ENCODE data around the gene TMEM80. TPM values are rescaled to one million over a fixed set of nuclear protein-coding genes. Genes with fewer than 3 reads are reported as not detected.

Gene TMEM80
- total and polyA plus RNA-seq, 10 of the 15 experiments (the other 5 are each of a cell fraction or from before 2014, with no cell fraction given) = 6.7 to 30.9 (median 20.7) TPM

- FAIRE-seq (no peak), DNase-seq (ENCODE audit: low read depth, low spot score) (no peak), ATAC-seq (peak; percentile 15; the same call in 1 of the 3 replicates)
- Histone ChIP-seq H4K20me1 (ENCODE audit: control insufficient read depth, insufficient read depth) (no peaks in the 10 kb centered on the region), H3K27ac (ENCODE audit: control insufficient read depth, insufficient read depth) (no peak overlapping the region), H3K4me3 (no peak overlapping the region), H3K9ac (ENCODE audit: control insufficient read depth, insufficient read depth, low read length) (peak overlapping the region; percentile 2; the same call in 1 of the 2 replicates), H2AFZ (ENCODE audit: control insufficient read depth, low read depth, low read length) (no peak overlapping the region), H3K79me2 (ENCODE audit: control insufficient read depth, insufficient read depth, low read length) (no peaks in the 10 kb centered on the region), H3K9me3 (replicated peaks; ENCODE audit: control insufficient read depth, insufficient read depth, low read length) (no peaks in the 10 kb centered on the region), H3K4me1 (ENCODE audit: control insufficient read depth, insufficient read depth, low read length) (no peaks in the 10 kb centered on the region), H3K27me3 (replicated peaks in 1 of 2; ENCODE audit: control insufficient read depth in 2 of 2, insufficient read depth in 2 of 2, low read length in 1 of 2) (no peaks in the 10 kb centered on the region; a peak in 1 of 4 replicates), H3K36me3 (ENCODE audit: control insufficient read depth in 2 of 2, insufficient read depth in 2 of 2, low read length in 1 of 2) (peaks cover 0 to 5% of the 10 kb centered on the region in 2 experiments; a peak in 2 of 4 replicates), H3K4me2 (ENCODE audit: control insufficient read depth, insufficient read depth) (peak overlapping the region; percentile 22; the same call in 1 of the 2 replicates)
- intact Hi-C loops (cut with micrococcal nuclease; ENCODE audit: unreplicated experiment) = no loop called here
- ChIA-PET RAD21 (ENCODE audit: unreplicated experiment) (interaction anchor here (0.6 to 2.0 kb wide), 2 partner anchors 16 to 57 kb away, joined by 3 to 6 read pairs; no protein-coding TSS in a partner anchor), SMC1A (ENCODE audit: uncharacterized antibody, unreplicated experiment) (no interaction called here), POLR2A (interaction anchor here (0.6 to 0.9 kb wide), 2 partner anchors 15 kb away, joined by 3 read pairs; no protein-coding TSS in a partner anchor), CTCF (interaction anchor here (1.0 kb wide), 1 partner anchor 18 kb away, joined by 3 read pairs; no protein-coding TSS in a partner anchor)
- 13% methylated on average over 15 of the region's 22 CpGs for WGBS (ENCODE audit: insufficient coverage, insufficient replicate concordance, low lambda C conversion rate, missing lambda C conversion rate)
- BruUV-seq (replicated peaks) = no TSS peak
- in situ Hi-C loops (cut with MboI) = no loop called here
- TF ChIP-seq ESRRA (IDR thresholded peaks at IDR 0.05; ENCODE audit: low read length) (no peak), STAT1 (conservative IDR thresholded peaks at IDR 0.05) (no peak), CHD2 (IDR thresholded peaks at IDR 0.05; ENCODE audit: borderline replicate concordance, low read depth, low read length) (no peak), GABPA (IDR thresholded peaks at IDR 0.05; ENCODE audit: low read depth) (no peak), EGR1 (IDR thresholded peaks at IDR 0.05; ENCODE audit: borderline replicate concordance in 1 of 2, low read depth in 2 of 2, low read length in 2 of 2) (no peak), FOS (IDR thresholded peaks at IDR 0.05; ENCODE audit: borderline replicate concordance, extremely low read depth, insufficient read length) (no peak), SUZ12 (IDR thresholded peaks at IDR 0.05; ENCODE audit: unreplicated experiment) (no peak), PBX3 (IDR thresholded peaks at IDR 0.05; ENCODE audit: insufficient replicate concordance, low read depth, low read length) (no peak), POLR2AphosphoS2 (IDR thresholded peaks at IDR 0.05; ENCODE audit: low read depth, low read length) (no peak), RB1 (IDR thresholded peaks at IDR 0.05; ENCODE audit: borderline replicate concordance) (no peak), TCF3 (IDR thresholded peaks at IDR 0.05; ENCODE audit: borderline replicate concordance, insufficient read depth, low read depth, low read length) (no peak), CBX3 (IDR thresholded peaks at IDR 0.05; ENCODE audit: borderline replicate concordance, low read depth) (no peak), YY1 (IDR thresholded peaks at IDR 0.05; ENCODE audit: low read depth, low read length) (no peak), CEBPZ (IDR thresholded peaks at IDR 0.05; ENCODE audit: low read depth, low read length) (no peak)
- TF ChIP-seq, protein P1, sequence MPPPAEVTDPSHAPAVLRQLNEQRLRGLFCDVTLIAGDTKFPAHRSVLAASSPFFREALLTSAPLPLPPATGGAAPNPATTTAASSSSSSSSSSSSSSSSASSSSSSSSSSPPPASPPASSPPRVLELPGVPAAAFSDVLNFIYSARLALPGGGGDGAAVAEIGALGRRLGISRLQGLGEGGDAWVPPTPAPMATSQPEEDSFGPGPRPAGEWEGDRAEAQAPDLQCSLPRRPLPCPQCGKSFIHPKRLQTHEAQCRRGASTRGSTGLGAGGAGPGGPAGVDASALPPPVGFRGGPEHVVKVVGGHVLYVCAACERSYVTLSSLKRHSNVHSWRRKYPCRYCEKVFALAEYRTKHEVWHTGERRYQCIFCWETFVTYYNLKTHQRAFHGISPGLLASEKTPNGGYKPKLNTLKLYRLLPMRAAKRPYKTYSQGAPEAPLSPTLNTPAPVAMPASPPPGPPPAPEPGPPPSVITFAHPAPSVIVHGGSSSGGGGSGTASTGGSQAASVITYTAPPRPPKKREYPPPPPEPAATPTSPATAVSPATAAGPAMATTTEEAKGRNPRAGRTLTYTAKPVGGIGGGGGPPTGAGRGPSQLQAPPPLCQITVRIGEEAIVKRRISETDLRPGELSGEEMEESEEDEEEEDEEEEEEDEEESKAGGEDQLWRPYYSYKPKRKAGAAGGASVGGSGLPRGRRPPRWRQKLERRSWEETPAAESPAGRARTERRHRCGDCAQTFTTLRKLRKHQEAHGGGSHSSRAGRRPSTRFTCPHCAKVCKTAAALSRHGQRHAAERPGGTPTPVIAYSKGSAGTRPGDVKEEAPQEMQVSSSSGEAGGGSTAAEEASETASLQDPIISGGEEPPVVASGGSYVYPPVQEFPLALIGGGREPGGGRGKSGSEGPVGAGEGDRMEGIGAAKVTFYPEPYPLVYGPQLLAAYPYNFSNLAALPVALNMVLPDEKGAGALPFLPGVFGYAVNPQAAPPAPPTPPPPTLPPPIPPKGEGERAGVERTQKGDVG (CRISPR knock-in tag; IDR thresholded peaks at IDR 0.05) = no peak
- TF ChIP-seq, protein P2, sequence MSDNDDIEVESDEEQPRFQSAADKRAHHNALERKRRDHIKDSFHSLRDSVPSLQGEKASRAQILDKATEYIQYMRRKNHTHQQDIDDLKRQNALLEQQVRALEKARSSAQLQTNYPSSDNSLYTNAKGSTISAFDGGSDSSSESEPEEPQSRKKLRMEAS (IDR thresholded peaks at IDR 0.05; ENCODE audit: low read depth, low read length) = no peak
Measured at GRCh38 chr11:706439-706956, 10.9 kb downstream of the TMEM80 start.

Measured in GM12878 (cell line).